ENCODE data around the gene FBXW11. TPM values are rescaled to one million over a fixed set of nuclear protein-coding genes. Genes with fewer than 3 reads are reported as not detected.

The FBXW11 gene
- total RNA-seq, 1 experiment from 2014 or later: 85.3 TPM

GRCh38 chr5:171830686-171831085 is 175.8 kb downstream of the FBXW11 start:
- Histone ChIP-seq H3T11ph (ENCODE audit: low read length) (no peak overlapping the region), H3K56ac (ENCODE audit: insufficient read length, low read depth, low read length) (no peak overlapping the region), H2BK5ac (ENCODE audit: insufficient read length, low read length) (no peak overlapping the region), H2AFZ (ENCODE audit: low read length) (no peak overlapping the region), H4K5ac (ENCODE audit: insufficient read length, low read depth, low read length) (no peak overlapping the region), H3K4ac (ENCODE audit: low read depth, low read length) (no peak overlapping the region), H4K8ac (replicated peaks; ENCODE audit: insufficient read length, low read depth, low read length) (no peak overlapping the region), H3K9ac (ENCODE audit: extremely low read depth, insufficient read length, low read length) (no peak overlapping the region), H3K27me3 (ENCODE audit: insufficient read depth, low read length) (no peaks in the 10 kb centered on the region), H4K91ac (ENCODE audit: insufficient read length, low read depth, low read length) (no peak overlapping the region), H3K4me1 (ENCODE audit: insufficient read depth, low read length) (peaks cover 2% of the 10 kb centered on the region; the same call in 1 of the 2 replicates), H2BK20ac (ENCODE audit: low read depth, low read length, poor library complexity, severe bottlenecking) (no peak overlapping the region), H2AK5ac (ENCODE audit: insufficient read length, low read length) (no peak overlapping the region), H3K27ac (ENCODE audit: insufficient read length, low read depth, low read length) (no peak overlapping the region), H2BK120ac (ENCODE audit: low read depth, low read length, poor library complexity, severe bottlenecking) (no peak overlapping the region), H2BK12ac (ENCODE audit: insufficient read length, low read depth, low read length) (no peak overlapping the region), H2BK15ac (ENCODE audit: low read depth, low read length) (no peak overlapping the region), H3K9me3 (ENCODE audit: control insufficient read depth, low read depth, low read length) (no peaks in the 10 kb centered on the region), H3K14ac (ENCODE audit: insufficient read depth, low read length) (no peak overlapping the region), H3K18ac (ENCODE audit: insufficient read length, low read depth, low read length) (no peak overlapping the region), H3K79me1 (ENCODE audit: insufficient read depth, low read depth, low read length, poor library complexity, severe bottlenecking) (no peaks in the 10 kb centered on the region), H4K20me1 (ENCODE audit: control insufficient read depth, insufficient read depth, insufficient read length) (no peaks in the 10 kb centered on the region), H3K23ac (ENCODE audit: insufficient read length, low read depth, low read length) (no peak overlapping the region), H3K23me2 (ENCODE audit: insufficient read length, low read depth, low read length, poor library complexity, severe bottlenecking) (no peaks in the 10 kb centered on the region), H3K4me2 (ENCODE audit: insufficient read depth, insufficient read length, low read length) (no peak overlapping the region), H3K79me2 (ENCODE audit: insufficient read depth, low read length) (no peaks in the 10 kb centered on the region)
- Mint-ChIP-seq H3K27ac (no peak overlapping the region), H3K4me3 (no peak overlapping the region), H3K4me1 (peaks cover 4 to 5% of the 10 kb centered on the region in 2 experiments), H3K9me3 (peaks cover 2 to 11% of the 10 kb centered on the region in 2 experiments; a peak in 4 of 5 replicates), H3K36me3 (ENCODE audit: insufficient read depth in 1 of 3, low read depth in 3 of 3) (peaks cover 0 to 11% (median 0%) of the 10 kb centered on the region in 3 experiments; a peak in 2 of 7 replicates), H3K27me3 (ENCODE audit: low read depth) (peaks cover 6% of the 10 kb centered on the region; the same call in 1 of the 2 replicates)
- no peak for DNase-seq
- TF ChIP-seq, protein P1, sequence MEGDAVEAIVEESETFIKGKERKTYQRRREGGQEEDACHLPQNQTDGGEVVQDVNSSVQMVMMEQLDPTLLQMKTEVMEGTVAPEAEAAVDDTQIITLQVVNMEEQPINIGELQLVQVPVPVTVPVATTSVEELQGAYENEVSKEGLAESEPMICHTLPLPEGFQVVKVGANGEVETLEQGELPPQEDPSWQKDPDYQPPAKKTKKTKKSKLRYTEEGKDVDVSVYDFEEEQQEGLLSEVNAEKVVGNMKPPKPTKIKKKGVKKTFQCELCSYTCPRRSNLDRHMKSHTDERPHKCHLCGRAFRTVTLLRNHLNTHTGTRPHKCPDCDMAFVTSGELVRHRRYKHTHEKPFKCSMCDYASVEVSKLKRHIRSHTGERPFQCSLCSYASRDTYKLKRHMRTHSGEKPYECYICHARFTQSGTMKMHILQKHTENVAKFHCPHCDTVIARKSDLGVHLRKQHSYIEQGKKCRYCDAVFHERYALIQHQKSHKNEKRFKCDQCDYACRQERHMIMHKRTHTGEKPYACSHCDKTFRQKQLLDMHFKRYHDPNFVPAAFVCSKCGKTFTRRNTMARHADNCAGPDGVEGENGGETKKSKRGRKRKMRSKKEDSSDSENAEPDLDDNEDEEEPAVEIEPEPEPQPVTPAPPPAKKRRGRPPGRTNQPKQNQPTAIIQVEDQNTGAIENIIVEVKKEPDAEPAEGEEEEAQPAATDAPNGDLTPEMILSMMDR (conservative IDR thresholded peaks at IDR 0.05): no peak
- WGBS (ENCODE audit: extremely low coverage, insufficient read length, low lambda C conversion rate): no CpG with 5 or more reads among the region's 1 CpG
